GM18505 (cell line): Measurements from ENCODE around the gene TSPO.

Experiments
- ATAC-seq: cut with Tn5 transposase; IDR thresholded peaks from one replicate; pipeline ENCODE4 v1.9.1; 2021; ENCODE audit not compliant: unreplicated experiment
- POLR2A ChIP-seq: IDR thresholded peaks from 4 replicates; pipeline ENCODE4 v1.6.1; 2011; ENCODE audit warnings: borderline replicate concordance; ENCODE audit not compliant: insufficient read depth, insufficient read length; ENCODE audit errors: extremely low read depth

Gene TSPO

GRCh38 chr22:43173566-43173965 lies 22.2 kb downstream of the TSPO start:
- ATAC-seq, result no peak
- no peak for TF ChIP-seq POLR2A

- no peak for ATAC-seq
- no peak for TF ChIP-seq POLR2A
Observed at GRCh38 chr22:43173976-43174720, 22.8 kb downstream of the TSPO start.

GRCh38 chr22:43174941-43175531 lies 23.7 kb downstream of the TSPO start:
- ATAC-seq, result no peak
- no peak for TF ChIP-seq POLR2A

GRCh38 chr22:43176090-43176489 lies 24.7 kb downstream of the TSPO start:
- ATAC-seq, result no peak
- no peak for TF ChIP-seq POLR2A

GRCh38 chr22:43177479-43177878 lies 26.1 kb downstream of the TSPO start:
- TF ChIP-seq POLR2A, result no peak
- no peak for ATAC-seq

- ATAC-seq, result no peak
- TF ChIP-seq POLR2A, result no peak
Observed at GRCh38 chr22:43179146-43179910, 28.0 kb downstream of the TSPO start.

- no peak for ATAC-seq
- no peak for TF ChIP-seq POLR2A
Observed at GRCh38 chr22:43179911-43180195, 28.5 kb downstream of the TSPO start.

GRCh38 chr22:43180670-43181069 lies 29.3 kb downstream of the TSPO start:
- TF ChIP-seq POLR2A, result no peak
- ATAC-seq, result no peak

GRCh38 chr22:43181321-43182076 lies 30.1 kb downstream of the TSPO start:
- TF ChIP-seq POLR2A, result no peak
- no peak for ATAC-seq

- TF ChIP-seq POLR2A, result no peak
- ATAC-seq, result no peak
Observed at GRCh38 chr22:43182118-43182517, 30.8 kb downstream of the TSPO start.

- ATAC-seq, result no peak
- no peak for TF ChIP-seq POLR2A
Observed at GRCh38 chr22:43182726-43183125, 31.4 kb downstream of the TSPO start.

GRCh38 chr22:43183496-43184277 lies 32.3 kb downstream of the TSPO start:
- ATAC-seq, result no peak
- no peak for TF ChIP-seq POLR2A

- no peak for TF ChIP-seq POLR2A
- ATAC-seq, result no peak
Observed at GRCh38 chr22:43185860-43186261, 34.5 kb downstream of the TSPO start.
